Measurements from ENCODE around the gene NCSTN. TPM values are rescaled to one million over a fixed set of nuclear protein-coding genes. Genes with fewer than 3 reads are reported as not detected.

The NCSTN gene
- total RNA-seq, 1 experiment from 2014 or later = 125 TPM

DNA sequence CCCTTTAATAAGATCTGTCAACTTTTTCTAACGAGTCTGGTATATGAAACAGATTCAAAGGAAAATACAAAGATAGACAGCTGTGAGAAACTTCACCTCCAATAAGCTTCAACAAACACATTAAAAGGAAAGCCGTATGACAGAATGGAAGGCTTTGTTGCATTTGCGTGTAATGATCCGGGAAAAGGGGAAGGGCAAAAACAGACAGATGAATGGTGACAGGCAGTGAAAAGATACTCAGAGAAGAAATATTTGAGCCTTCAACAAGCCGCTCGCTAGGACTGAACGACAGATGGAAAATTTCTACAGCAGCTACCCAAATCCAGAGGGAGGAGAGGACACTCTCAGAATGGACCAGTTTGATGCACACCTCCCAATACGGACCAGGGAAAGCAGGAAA lies 15.0 kb upstream of the NCSTN start:
- ChIA-PET CTCF (interaction anchor here (0.8 to 5.4 kb wide), 7 partner anchors 12 to 76 kb away, joined by 3 to 46 read pairs (median 4); no protein-coding TSS in a partner anchor), POLR2A (interaction anchor here (0.8 to 1.3 kb wide), 4 partner anchors 11 to 22 kb away, joined by 3 to 4 read pairs (median 4); partner anchors contain the start of genes COPA and NCSTN)
- Mint-ChIP-seq H3K9me3 (ENCODE audit: unreplicated experiment) (no peaks in the 10 kb centered on the region), H3K27me3 (ENCODE audit: insufficient read depth, unreplicated experiment) (no peaks in the 10 kb centered on the region), H3K27ac (ENCODE audit: low read depth, unreplicated experiment) (no peak overlapping the region), H3K4me1 (ENCODE audit: insufficient read depth, unreplicated experiment) (no peaks in the 10 kb centered on the region), H3K36me3 (ENCODE audit: insufficient read depth, unreplicated experiment) (peaks cover 96% of the 10 kb centered on the region), H3K4me3 (ENCODE audit: unreplicated experiment) (no peak overlapping the region)
- no peak for DNase-seq (ENCODE audit: unreplicated experiment)
- intact Hi-C loops (cut with micrococcal nuclease) = no loop called here
- BruUV-seq (replicated peaks) = no TSS peak
- TF ChIP-seq, protein P1, sequence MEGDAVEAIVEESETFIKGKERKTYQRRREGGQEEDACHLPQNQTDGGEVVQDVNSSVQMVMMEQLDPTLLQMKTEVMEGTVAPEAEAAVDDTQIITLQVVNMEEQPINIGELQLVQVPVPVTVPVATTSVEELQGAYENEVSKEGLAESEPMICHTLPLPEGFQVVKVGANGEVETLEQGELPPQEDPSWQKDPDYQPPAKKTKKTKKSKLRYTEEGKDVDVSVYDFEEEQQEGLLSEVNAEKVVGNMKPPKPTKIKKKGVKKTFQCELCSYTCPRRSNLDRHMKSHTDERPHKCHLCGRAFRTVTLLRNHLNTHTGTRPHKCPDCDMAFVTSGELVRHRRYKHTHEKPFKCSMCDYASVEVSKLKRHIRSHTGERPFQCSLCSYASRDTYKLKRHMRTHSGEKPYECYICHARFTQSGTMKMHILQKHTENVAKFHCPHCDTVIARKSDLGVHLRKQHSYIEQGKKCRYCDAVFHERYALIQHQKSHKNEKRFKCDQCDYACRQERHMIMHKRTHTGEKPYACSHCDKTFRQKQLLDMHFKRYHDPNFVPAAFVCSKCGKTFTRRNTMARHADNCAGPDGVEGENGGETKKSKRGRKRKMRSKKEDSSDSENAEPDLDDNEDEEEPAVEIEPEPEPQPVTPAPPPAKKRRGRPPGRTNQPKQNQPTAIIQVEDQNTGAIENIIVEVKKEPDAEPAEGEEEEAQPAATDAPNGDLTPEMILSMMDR (IDR thresholded peaks at IDR 0.05; ENCODE audit: unreplicated experiment) = no peak

DNA sequence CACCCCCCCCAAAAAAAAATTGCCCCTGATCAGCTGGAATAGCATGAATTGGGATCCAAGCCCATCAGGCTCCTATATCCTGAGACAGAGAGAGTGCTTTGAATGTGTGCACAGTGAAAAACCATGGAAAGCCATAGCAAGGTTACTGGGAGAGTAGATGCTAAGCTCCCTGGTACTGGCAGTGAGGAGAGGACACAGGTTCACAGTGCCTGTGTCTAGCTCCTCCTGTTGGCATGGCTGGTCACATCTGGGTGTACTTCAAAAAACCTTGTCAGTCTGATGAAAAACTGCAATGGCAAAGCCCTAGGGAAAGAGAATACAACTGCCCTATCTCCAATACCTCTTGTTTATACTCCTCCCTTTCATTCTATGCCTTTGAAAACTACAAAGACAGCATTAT lies 13.1 kb upstream of the NCSTN start:
- intact Hi-C loops (cut with micrococcal nuclease) = no loop called here
- Mint-ChIP-seq H3K27me3 (ENCODE audit: insufficient read depth, unreplicated experiment) (no peaks in the 10 kb centered on the region), H3K4me3 (ENCODE audit: unreplicated experiment) (no peak overlapping the region), H3K36me3 (ENCODE audit: insufficient read depth, unreplicated experiment) (peaks cover 95% of the 10 kb centered on the region), H3K9me3 (ENCODE audit: unreplicated experiment) (no peaks in the 10 kb centered on the region), H3K4me1 (ENCODE audit: insufficient read depth, unreplicated experiment) (no peaks in the 10 kb centered on the region), H3K27ac (ENCODE audit: low read depth, unreplicated experiment) (no peak overlapping the region)
- no TSS peak for BruUV-seq (replicated peaks)
- DNase-seq (ENCODE audit: unreplicated experiment) = no peak
- TF ChIP-seq, protein P1 (IDR thresholded peaks at IDR 0.05; ENCODE audit: unreplicated experiment) = no peak
- POLR2A ChIA-PET = interaction anchor here (0.7 to 1.5 kb wide), 2 partner anchors 12 to 67 kb away, joined by 4 read pairs; partner anchors contain the start of gene DCAF8
- CTCF ChIA-PET = interaction anchor here (0.6 to 5.4 kb wide), 8 partner anchors 12 to 85 kb away, joined by 3 to 46 read pairs (median 3); no protein-coding TSS in a partner anchor

- TF ChIP-seq, protein P1 (IDR thresholded peaks at IDR 0.05; ENCODE audit: unreplicated experiment) = no peak
- Mint-ChIP-seq H3K4me1 (ENCODE audit: insufficient read depth, unreplicated experiment) (no peaks in the 10 kb centered on the region), H3K9me3 (ENCODE audit: unreplicated experiment) (no peaks in the 10 kb centered on the region), H3K36me3 (ENCODE audit: insufficient read depth, unreplicated experiment) (peaks cover 95% of the 10 kb centered on the region), H3K4me3 (ENCODE audit: unreplicated experiment) (no peak overlapping the region), H3K27ac (ENCODE audit: low read depth, unreplicated experiment) (no peak overlapping the region), H3K27me3 (ENCODE audit: insufficient read depth, unreplicated experiment) (no peaks in the 10 kb centered on the region)
- BruUV-seq (replicated peaks) = no TSS peak
- intact Hi-C loops (cut with micrococcal nuclease) = no loop called here
- CTCF ChIA-PET = interaction anchor here (0.5 to 4.5 kb wide), 14 partner anchors 8 to 675 kb away, joined by 3 to 40 read pairs (median 4); partner anchors contain the start of gene NCSTN
- POLR2A ChIA-PET = interaction anchor here (0.6 to 3.2 kb wide), 4 partner anchors 11 to 662 kb away, joined by 3 to 13 read pairs (median 4); partner anchors contain the start of genes COPA, NCSTN and PEX19
- DNase-seq (ENCODE audit: unreplicated experiment) = no peak
These were observed 10.7 kb upstream of the NCSTN start for GRCh38 chr1:160332516-160332915.

DNA sequence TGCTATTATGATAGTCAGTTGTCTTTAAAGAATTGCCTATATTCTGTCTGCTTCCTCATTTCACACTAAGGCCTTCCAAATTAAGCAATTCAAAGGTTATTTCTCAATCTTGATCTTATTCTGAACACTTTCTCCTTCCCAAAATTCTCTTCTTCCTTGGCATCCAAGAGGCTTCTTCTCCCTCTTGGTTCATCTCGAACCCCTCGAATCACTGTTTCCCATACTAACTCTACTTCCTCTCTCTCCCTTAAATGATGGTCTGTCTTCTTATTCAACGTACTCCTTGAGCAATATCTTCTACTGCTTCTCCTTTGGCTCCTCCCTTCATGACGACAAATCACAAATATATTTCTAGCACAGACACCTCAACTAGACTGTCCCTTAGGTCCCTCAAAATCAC lies 4.6 kb upstream of the NCSTN start:
- peaks cover 29% of the 10 kb centered on the region for H3K4me1 Mint-ChIP-seq (ENCODE audit: insufficient read depth, unreplicated experiment)
- intact Hi-C loops (cut with micrococcal nuclease) = no loop called here
- H3K27me3 Mint-ChIP-seq (ENCODE audit: insufficient read depth, unreplicated experiment) = no peaks in the 10 kb centered on the region
- DNase-seq (ENCODE audit: unreplicated experiment) = no peak
- no TSS peak for BruUV-seq (replicated peaks)
- POLR2A ChIA-PET = interaction anchor here (0.9 to 1.3 kb wide), 3 partner anchors 11 to 76 kb away, joined by 3 to 4 read pairs (median 4); partner anchors contain the start of genes DCAF8 and PEX19
- H3K4me3 Mint-ChIP-seq (ENCODE audit: unreplicated experiment) = no peak overlapping the region
- CTCF ChIA-PET = interaction anchor here (1.1 to 2.7 kb wide), 5 partner anchors 38 to 120 kb away, joined by 4 to 23 read pairs (median 6); no protein-coding TSS in a partner anchor
- H3K36me3 Mint-ChIP-seq (ENCODE audit: insufficient read depth, unreplicated experiment) = peaks cover 67% of the 10 kb centered on the region
- TF ChIP-seq, protein P1 (IDR thresholded peaks at IDR 0.05; ENCODE audit: unreplicated experiment) = no peak
- H3K27ac Mint-ChIP-seq (ENCODE audit: low read depth, unreplicated experiment) = no peak overlapping the region
- no peaks in the 10 kb centered on the region for H3K9me3 Mint-ChIP-seq (ENCODE audit: unreplicated experiment)
